GM13977 (cell line): Measurements from ENCODE around the gene RASL11A.
"Not testable (repeated sequence)": the region's sequence is repeated elsewhere in the genome, so short reads cannot be mapped to it uniquely, and the experiment has no call there.

ENCODE experiments used
- DNase-seq: peaks from one replicate; pipeline ENCODE4 v3.0.0; 2012; ENCODE audit warnings: low spot score
- in situ Hi-C: fragments of 300-500 bp; cut with MboI; formaldehyde crosslinking; loops from one replicate; pipeline ENCODE4 v1.12.0; 2022; ENCODE audit warnings: low sequenced_read_pairs, low pct_unique_long_range_greater_than_20kb, mixed read lengths, inconsistent platforms; ENCODE audit not compliant: unreplicated experiment
- TF ChIP-seq, protein P1 (sequence below): IDR thresholded peaks from 2 replicates; pipeline ENCODE4 v1.5.1; 2012; ENCODE audit warnings: mild to moderate bottlenecking, control low read depth; ENCODE audit not compliant: insufficient read depth; ENCODE audit errors: extremely low read depth, missing control alignments

RASL11A gene

GRCh38 chr13:27270594-27271520, at the start of gene RASL11A:
Gene RASL11A, plus strand, starts transcription at chr13:27270830. Its CDS starts 115 bp downstream, at chr13:27270945.
- peak; percentile 87 for DNase-seq
- in situ Hi-C loops: no loop called here
- TF ChIP-seq, protein P1, sequence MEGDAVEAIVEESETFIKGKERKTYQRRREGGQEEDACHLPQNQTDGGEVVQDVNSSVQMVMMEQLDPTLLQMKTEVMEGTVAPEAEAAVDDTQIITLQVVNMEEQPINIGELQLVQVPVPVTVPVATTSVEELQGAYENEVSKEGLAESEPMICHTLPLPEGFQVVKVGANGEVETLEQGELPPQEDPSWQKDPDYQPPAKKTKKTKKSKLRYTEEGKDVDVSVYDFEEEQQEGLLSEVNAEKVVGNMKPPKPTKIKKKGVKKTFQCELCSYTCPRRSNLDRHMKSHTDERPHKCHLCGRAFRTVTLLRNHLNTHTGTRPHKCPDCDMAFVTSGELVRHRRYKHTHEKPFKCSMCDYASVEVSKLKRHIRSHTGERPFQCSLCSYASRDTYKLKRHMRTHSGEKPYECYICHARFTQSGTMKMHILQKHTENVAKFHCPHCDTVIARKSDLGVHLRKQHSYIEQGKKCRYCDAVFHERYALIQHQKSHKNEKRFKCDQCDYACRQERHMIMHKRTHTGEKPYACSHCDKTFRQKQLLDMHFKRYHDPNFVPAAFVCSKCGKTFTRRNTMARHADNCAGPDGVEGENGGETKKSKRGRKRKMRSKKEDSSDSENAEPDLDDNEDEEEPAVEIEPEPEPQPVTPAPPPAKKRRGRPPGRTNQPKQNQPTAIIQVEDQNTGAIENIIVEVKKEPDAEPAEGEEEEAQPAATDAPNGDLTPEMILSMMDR: peak; percentile 87

DNA sequence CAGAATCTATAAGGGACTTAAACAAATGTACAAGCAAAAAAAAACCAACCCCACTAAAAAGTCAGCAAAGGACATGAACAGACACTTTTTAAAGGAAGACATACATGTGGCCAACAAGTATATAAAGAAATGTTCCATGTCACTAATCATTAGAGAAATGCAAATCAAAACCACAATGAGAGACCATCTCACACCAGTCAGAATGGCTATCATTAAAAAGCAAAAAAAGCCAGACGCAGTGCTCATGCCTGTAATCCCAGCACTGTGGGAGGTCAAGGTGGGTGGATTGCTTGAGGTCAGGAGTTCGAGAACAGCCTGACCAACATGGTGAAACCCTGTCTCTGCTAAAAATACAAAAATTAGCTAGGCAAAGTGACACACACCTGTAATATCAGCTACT, 48.5 kb upstream of the RASL11A start:
- in situ Hi-C loops, DNase-seq: not testable (repeated sequence)

- in situ Hi-C loops: no loop called here
- no peak for DNase-seq
- TF ChIP-seq, protein P1: no peak
Observed at GRCh38 chr13:27226991-27227390, 43.6 kb upstream of the RASL11A start.

DNA sequence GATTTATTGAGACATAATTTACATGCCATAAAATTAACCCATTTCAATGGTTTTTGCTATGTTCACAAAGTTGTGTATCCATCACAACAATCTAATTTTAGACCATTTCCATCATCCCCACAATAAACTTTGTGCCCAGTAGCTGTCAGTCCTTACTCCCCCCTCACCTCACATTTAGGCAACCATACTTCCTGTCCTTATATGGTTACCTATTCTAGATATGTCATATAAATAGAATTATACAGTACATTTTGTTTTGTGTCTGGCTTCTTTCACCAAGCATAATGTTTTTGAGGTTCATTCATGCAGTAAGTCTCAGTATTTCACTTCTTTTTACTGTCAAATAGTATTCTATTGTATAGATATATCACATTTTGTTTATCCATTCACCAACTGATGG, 42.5 kb upstream of the RASL11A start:
- in situ Hi-C loops: no loop called here
- no peak for DNase-seq
- TF ChIP-seq, protein P1: no peak

DNA sequence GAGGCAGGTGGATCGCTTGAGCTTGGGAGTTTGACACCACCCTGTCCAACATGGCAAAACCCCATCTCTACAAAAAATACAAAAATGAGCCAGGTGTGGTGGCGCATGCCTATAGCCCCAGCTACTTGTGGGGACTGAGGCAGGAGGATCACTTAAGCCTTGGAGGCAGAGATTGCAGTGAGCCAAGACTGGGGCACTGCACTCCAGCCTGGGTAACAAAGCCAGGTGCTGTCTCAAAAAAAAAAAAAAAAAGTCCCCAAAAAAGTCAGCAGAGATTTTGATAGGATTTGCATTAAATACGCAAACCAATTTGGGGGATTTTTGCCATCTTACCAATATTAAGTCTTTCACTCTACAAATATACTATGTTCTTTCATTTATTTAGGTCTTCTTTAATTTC, 41.0 kb upstream of the RASL11A start:
- no peak for DNase-seq
- in situ Hi-C loops: no loop called here
- TF ChIP-seq, protein P1: no peak

- TF ChIP-seq, protein P1: no peak
- in situ Hi-C loops: no loop called here
- DNase-seq: no peak
Observed at GRCh38 chr13:27233964-27234363, 36.7 kb upstream of the RASL11A start.

- DNase-seq: no peak
- TF ChIP-seq, protein P1: no peak
- in situ Hi-C loops: no loop called here
Observed at GRCh38 chr13:27236478-27236877, 34.2 kb upstream of the RASL11A start.
